Stomach (tissue), 9 donors: ENCODE measurements around the gene PDE4B. TPM values are rescaled to one million over a fixed set of nuclear protein-coding genes. Genes with fewer than 3 reads are reported as not detected.

Source experiments
- DNase-seq, 2 donors: peaks; one replicate each; pipeline versions ENCODE4 v3.0.0 to v3.0.0-alpha.2; 2013 to 2019
- H3K27ac ChIP-seq, 5 donors: fragments of 200-600 bp in 4 of 5; sonication (generic) in 4 of 5; one replicate each; pipeline ENCODE4 v1.5.1; 2013 to 2019; ENCODE audit warnings: mild to moderate bottlenecking in 1 of 5, moderate library complexity in 1 of 5
- H3K27me3 ChIP-seq, 3 donors: fragments of 200-600 bp; sonication (generic); one replicate each; pipeline ENCODE4 v1.5.1; 2017 to 2019; ENCODE audit warnings: mixed run types in 1 of 3
- H3K36me3 ChIP-seq, 4 donors: fragments of 200-600 bp; sonication (generic); 1 replicate in 3 of 4; 2 replicates in 1 of 4; pipeline ENCODE4 v1.5.1; 2016 to 2019
- H3K4me1 ChIP-seq, 4 donors: fragments of 200-600 bp; sonication (generic); one replicate each; pipeline ENCODE4 v1.5.1; 2016 to 2019
- H3K4me3 ChIP-seq, 4 donors: fragments of 200-600 bp; sonication (generic) in 3 of 4; one replicate each; pipeline ENCODE4 v1.5.1; 2016 to 2019; ENCODE audit warnings: mild to moderate bottlenecking in 1 of 4
- H3K9me3 ChIP-seq, 4 donors: fragments of 200-600 bp; sonication (generic); one replicate each; pipeline ENCODE4 v1.5.1; 2016 to 2019
- CTCF ChIP-seq, 7 experiments: fragments of 450-650 bp in 4 of 7; fragments of 200-600 bp in 3 of 7; sonication (generic) in 3 of 7; IDR thresholded peaks; one replicate each; pipeline ENCODE4 v1.5.1; 2016 to 2019; ENCODE audit warnings: antibody characterized with exemption in 7 of 7, control low read depth in 2 of 7, mild to moderate bottlenecking in 1 of 7
- EP300 ChIP-seq: sonication (generic); formaldehyde crosslinking; IDR thresholded peaks from one replicate; pipeline ENCODE4 v1.6.1; 2017; ENCODE audit warnings: antibody characterized with exemption
- POLR2A ChIP-seq, 4 donors: fragments of 450-650 bp; IDR thresholded peaks; one replicate each; pipeline ENCODE4 v1.6.1; 2016; ENCODE audit warnings: antibody characterized with exemption in 4 of 4, control low read depth in 2 of 4, mild to moderate bottlenecking in 1 of 4, moderate library complexity in 1 of 4
- POLR2AphosphoS5 ChIP-seq, 3 donors: sonication (generic); formaldehyde crosslinking; IDR thresholded peaks; one replicate each; pipeline ENCODE4 v1.6.1; 2016; ENCODE audit warnings: antibody characterized with exemption in 3 of 3
- WGBS, 5 donors: extraction: QIAGEN DNeasy Blood & Tissue Kit in 3 of 5; methylation state at CpG; one replicate each; pipeline versions ENCODE4 v1.1.5 to v1.1.7; 2013 to 2018; 5-methylcytosine and 5-hydroxymethylcytosine counted together
- intact Hi-C: fragments of 100-400 bp; cut with DNase I; formaldehyde crosslinking; loops from one replicate; pipeline ENCODE4 v1.15.1; 2023; ENCODE audit warnings: low total_unique reads
- polyA plus RNA-seq, 3 donors: library from polyadenylated mRNA; stranded (reverse); fragments of 200-250 nt; gene quantifications; one replicate each; pipeline ENCODE4 v1.2.3, GENCODE V29; 2013
- total RNA-seq, 5 donors: library from RNA; depleted of rRNA; stranded (reverse); fragments of >200 nt; gene quantifications; one replicate each; pipeline versions ENCODE4 v1.1.0 to v1.2.3, GENCODE V29; 2014 to 2016
- donor health status: healthy with polysubstance abuse.
- donor health status: Bipolar disorder and iron deficiency.
- donor health status: healthy.

PDE4B gene
- total and polyA plus RNA-seq, 8 donors: 0.45 to 34.3 (median 3.2) TPM

- WGBS, 5 donors: 59 to 93% (median 81%) methylated on average over 1 of the region's 1 CpG
- H3K4me3 ChIP-seq: no peak overlapping the region
- H3K9me3 ChIP-seq: no peaks in the 10 kb centered on the region
- H3K4me1 ChIP-seq: no peaks in the 10 kb centered on the region
- intact Hi-C loops: no loop called here
- no peak for DNase-seq
- H3K27ac ChIP-seq: no peak overlapping the region
- H3K36me3 ChIP-seq: no peaks in the 10 kb centered on the region
- TF ChIP-seq POLR2AphosphoS5 (IDR thresholded peaks at IDR 0.05) (no peak), EP300 (no peak), CTCF (IDR thresholded peaks at IDR 0.05) (no peak), POLR2A (IDR thresholded peaks at IDR 0.05) (no peak)
- no peaks in the 10 kb centered on the region for H3K27me3 ChIP-seq
Observed at GRCh38 chr1:65820983-65821382, 28.3 kb downstream of the PDE4B start.

- H3K9me3 ChIP-seq: no peaks in the 10 kb centered on the region
- no peak overlapping the region for H3K4me3 ChIP-seq
- H3K27ac ChIP-seq: no peak overlapping the region
- intact Hi-C loops: no loop called here
- no peaks in the 10 kb centered on the region for H3K36me3 ChIP-seq
- H3K4me1 ChIP-seq: no peaks in the 10 kb centered on the region
- no peak for DNase-seq
- no peaks in the 10 kb centered on the region for H3K27me3 ChIP-seq
- TF ChIP-seq POLR2A (IDR thresholded peaks at IDR 0.05) (no peak), EP300 (no peak), POLR2AphosphoS5 (IDR thresholded peaks at IDR 0.05) (no peak), CTCF (IDR thresholded peaks at IDR 0.05) (no peak)
Observed at GRCh38 chr1:65821386-65821785, 28.7 kb downstream of the PDE4B start.

GRCh38 chr1:65824103-65824502 lies 31.4 kb downstream of the PDE4B start:
- DNase-seq: no peak
- H3K27ac ChIP-seq: no peak overlapping the region
- no peaks in the 10 kb centered on the region for H3K36me3 ChIP-seq
- H3K4me3 ChIP-seq: no peak overlapping the region
- intact Hi-C loops: no loop called here
- no peak for TF ChIP-seq EP300
- TF ChIP-seq POLR2A (IDR thresholded peaks at IDR 0.05): no peak
- TF ChIP-seq CTCF (IDR thresholded peaks at IDR 0.05): no peak
- TF ChIP-seq POLR2AphosphoS5 (IDR thresholded peaks at IDR 0.05): no peak
- H3K4me1 ChIP-seq: no peaks in the 10 kb centered on the region
- H3K27me3 ChIP-seq: no peaks in the 10 kb centered on the region
- H3K9me3 ChIP-seq: no peaks in the 10 kb centered on the region

- Histone ChIP-seq H3K9me3 (no peaks in the 10 kb centered on the region), H3K27ac (no peak overlapping the region), H3K27me3 (no peaks in the 10 kb centered on the region), H3K4me3 (no peak overlapping the region), H3K36me3 (no peaks in the 10 kb centered on the region), H3K4me1 (no peaks in the 10 kb centered on the region)
- TF ChIP-seq POLR2A (IDR thresholded peaks at IDR 0.05) (no peak), POLR2AphosphoS5 (IDR thresholded peaks at IDR 0.05) (no peak), EP300 (no peak), CTCF (IDR thresholded peaks at IDR 0.05) (no peak)
- WGBS, 5 donors: 90 to 96% (median 93%) methylated on average over 1 of the region's 1 CpG
- DNase-seq: no peak
- intact Hi-C loops: no loop called here
Observed at GRCh38 chr1:65825741-65826140, 33.0 kb downstream of the PDE4B start.
